22Rv1 (cell line): Measurements from ENCODE around the gene ABHD16B.

Experiments used
- ZFX ChIP-seq: fragments of 450-650 bp; IDR thresholded peaks from 2 replicates; pipeline ENCODE4 v1.6.1; 2017; ENCODE audit warnings: antibody characterized with exemption, borderline replicate concordance
- TF ChIP-seq, protein P1 (sequence below): fragments of 450-650 bp; IDR thresholded peaks from 2 replicates; pipeline ENCODE4 v1.5.1; 2017; ENCODE audit warnings: mild to moderate bottlenecking

DNA sequence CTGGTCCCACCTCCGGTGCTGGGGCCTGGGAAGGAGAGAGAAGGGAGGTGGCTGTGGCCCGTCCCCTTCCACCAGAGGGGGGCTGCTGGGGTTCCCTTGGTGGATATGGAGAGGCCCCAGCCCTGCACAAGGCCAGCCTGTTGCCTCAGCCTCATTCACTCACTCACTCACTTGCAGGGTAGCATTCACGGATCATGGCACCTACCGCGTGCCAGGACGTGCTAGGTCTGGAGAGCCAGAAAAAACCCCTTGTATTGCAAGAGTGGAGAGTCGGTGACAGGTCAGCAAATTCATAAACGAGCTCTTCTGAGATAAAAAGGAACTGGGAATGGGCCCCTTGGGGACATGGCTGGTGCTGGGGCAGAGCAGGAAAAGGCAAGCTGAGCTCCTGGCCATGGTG is 23.8 kb upstream of the ABHD16B start:
- TF ChIP-seq, protein P1, sequence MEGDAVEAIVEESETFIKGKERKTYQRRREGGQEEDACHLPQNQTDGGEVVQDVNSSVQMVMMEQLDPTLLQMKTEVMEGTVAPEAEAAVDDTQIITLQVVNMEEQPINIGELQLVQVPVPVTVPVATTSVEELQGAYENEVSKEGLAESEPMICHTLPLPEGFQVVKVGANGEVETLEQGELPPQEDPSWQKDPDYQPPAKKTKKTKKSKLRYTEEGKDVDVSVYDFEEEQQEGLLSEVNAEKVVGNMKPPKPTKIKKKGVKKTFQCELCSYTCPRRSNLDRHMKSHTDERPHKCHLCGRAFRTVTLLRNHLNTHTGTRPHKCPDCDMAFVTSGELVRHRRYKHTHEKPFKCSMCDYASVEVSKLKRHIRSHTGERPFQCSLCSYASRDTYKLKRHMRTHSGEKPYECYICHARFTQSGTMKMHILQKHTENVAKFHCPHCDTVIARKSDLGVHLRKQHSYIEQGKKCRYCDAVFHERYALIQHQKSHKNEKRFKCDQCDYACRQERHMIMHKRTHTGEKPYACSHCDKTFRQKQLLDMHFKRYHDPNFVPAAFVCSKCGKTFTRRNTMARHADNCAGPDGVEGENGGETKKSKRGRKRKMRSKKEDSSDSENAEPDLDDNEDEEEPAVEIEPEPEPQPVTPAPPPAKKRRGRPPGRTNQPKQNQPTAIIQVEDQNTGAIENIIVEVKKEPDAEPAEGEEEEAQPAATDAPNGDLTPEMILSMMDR = no peak
- TF ChIP-seq ZFX = no peak
